NCI-H82 treated with DMSO at 0.1 percent for 48 hours (cell line): ENCODE results near the gene IFNA10.
"Not testable (repeated sequence)": the region's sequence is repeated elsewhere in the genome, so short reads cannot be mapped to it uniquely, and the experiment has no call there.

Experiments used
- DNase-seq: peaks from one replicate; lab custom pipeline; 2025; ENCODE audit not compliant: unreplicated experiment; lab: John Stamatoyannopoulos, UW

The IFNA10 gene

GRCh38 chr9:21194867-21195776, 11.8 kb downstream of the IFNA10 start:
- peak; percentile 1 for DNase-seq

- not testable (repeated sequence) for DNase-seq
Measured at GRCh38 chr9:21187487-21187886, 19.5 kb downstream of the IFNA10 start, which contains the start of gene IFNA4. Gene IFNA4 (minus strand): TSS chr9:21187587. CDS start chr9:21187531, 56 bp downstream.

- not testable (repeated sequence) for DNase-seq
Measured at GRCh38 chr9:21182810-21183736, 23.9 kb downstream of the IFNA10 start.

- no peak for DNase-seq
Measured at GRCh38 chr9:21174671-21175070, 32.3 kb downstream of the IFNA10 start.

- no peak for DNase-seq
Measured at GRCh38 chr9:21172156-21172555, 34.8 kb downstream of the IFNA10 start.

- no peak for DNase-seq
Measured at GRCh38 chr9:21171351-21171750, 35.6 kb downstream of the IFNA10 start.

GRCh38 chr9:21166560-21166959, 40.4 kb downstream of the IFNA10 start, which contains the start of gene IFNA21:
Gene IFNA21 (minus strand): TSS chr9:21166660. CDS start chr9:21166612, 48 bp downstream.
- DNase-seq, result not testable (repeated sequence)

GRCh38 chr9:21165516-21165915, 41.4 kb downstream of the IFNA10 start:
- DNase-seq, result no peak

GRCh38 chr9:21160178-21160577, 46.8 kb downstream of the IFNA10 start:
- DNase-seq, result no peak
